ENCODE measurements around the gene HRH2.
A peak's percentile ranks its signal among the peaks of the same experiment; 100 is the strongest.
"Not testable (repeated sequence)": the region's sequence is repeated elsewhere in the genome, so short reads cannot be mapped to it uniquely, and the experiment has no call there.

The HRH2 gene

GRCh38 chr5:175713930-175714329, 56.1 kb downstream of the HRH2 start:
- DNase-seq (ENCODE audit: low spot score) = no peak

- no peak for DNase-seq (ENCODE audit: low spot score)
Observed at GRCh38 chr5:175714479-175715085, 56.7 kb downstream of the HRH2 start.

- no peak for DNase-seq (ENCODE audit: low spot score)
Observed at GRCh38 chr5:175715627-175716522, 58.0 kb downstream of the HRH2 start.

GRCh38 chr5:175717837-175718236, 60.0 kb downstream of the HRH2 start:
- no peak for DNase-seq (ENCODE audit: low spot score)

- no peak for DNase-seq (ENCODE audit: low spot score)
Observed at GRCh38 chr5:175718401-175719108, 60.7 kb downstream of the HRH2 start.

- DNase-seq (ENCODE audit: low spot score) = not testable (repeated sequence)
Observed at GRCh38 chr5:175719109-175719432, 61.2 kb downstream of the HRH2 start.

- DNase-seq (ENCODE audit: low spot score) = no peak
Observed at GRCh38 chr5:175724314-175725275, 66.7 kb downstream of the HRH2 start.

- DNase-seq (ENCODE audit: low spot score) = no peak
Observed at GRCh38 chr5:175728316-175728715, 70.4 kb downstream of the HRH2 start.

- no peak for DNase-seq (ENCODE audit: low spot score)
Observed at GRCh38 chr5:175728885-175729828, 71.3 kb downstream of the HRH2 start.

- peak; percentile 95 for DNase-seq (ENCODE audit: low spot score)
Observed at GRCh38 chr5:175729829-175730277, 72.0 kb downstream of the HRH2 start.

- DNase-seq (ENCODE audit: low spot score) = no peak
Observed at GRCh38 chr5:175731172-175731571, 73.3 kb downstream of the HRH2 start.

GRCh38 chr5:175731756-175732465, 74.0 kb downstream of the HRH2 start:
- no peak for DNase-seq (ENCODE audit: low spot score)

GRCh38 chr5:175733017-175733416, 75.1 kb downstream of the HRH2 start:
- no peak for DNase-seq (ENCODE audit: low spot score)

- no peak for DNase-seq (ENCODE audit: low spot score)
Observed at GRCh38 chr5:175734016-175734415, 76.1 kb downstream of the HRH2 start.

- no peak for DNase-seq (ENCODE audit: low spot score)
Observed at GRCh38 chr5:175734501-175734900, 76.6 kb downstream of the HRH2 start.

- no peak for DNase-seq (ENCODE audit: low spot score)
Observed at GRCh38 chr5:175735701-175736100, 77.8 kb downstream of the HRH2 start.

GRCh38 chr5:175736652-175737051, 78.8 kb downstream of the HRH2 start:
- DNase-seq (ENCODE audit: low spot score) = no peak

- DNase-seq (ENCODE audit: low spot score) = no peak
Observed at GRCh38 chr5:175737481-175737880, 79.6 kb downstream of the HRH2 start.

- DNase-seq (ENCODE audit: low spot score) = no peak
Observed at GRCh38 chr5:175738126-175738525, 80.3 kb downstream of the HRH2 start.

GRCh38 chr5:175738602-175739133, 80.8 kb downstream of the HRH2 start:
- DNase-seq (ENCODE audit: low spot score) = no peak

Measured in GM03348 (cell line).